NCI-H1436 (cell line): ENCODE data around the gene OR9A2.
A peak's percentile ranks its signal among the peaks of the same experiment; 100 is the strongest.
"Not testable (repeated sequence)": the region's sequence is repeated elsewhere in the genome, so short reads cannot be mapped to it uniquely, and the experiment has no call there.

Source experiments
- DNase-seq: peaks from one replicate; lab custom pipeline; 2025; lab: John Stamatoyannopoulos, UW

The OR9A2 gene

GRCh38 chr7:143016996-143017395, 9.9 kb downstream of the OR9A2 start:
- DNase-seq: no peak

- no peak for DNase-seq
Observed at GRCh38 chr7:143015926-143016490, 10.9 kb downstream of the OR9A2 start.

- no peak for DNase-seq
Observed at GRCh38 chr7:143015084-143015483, 11.8 kb downstream of the OR9A2 start.

- no peak for DNase-seq
Observed at GRCh38 chr7:143013893-143014292, 13.0 kb downstream of the OR9A2 start.

GRCh38 chr7:143013473-143013872, 13.5 kb downstream of the OR9A2 start:
- no peak for DNase-seq

GRCh38 chr7:143012409-143012808, 14.5 kb downstream of the OR9A2 start:
- no peak for DNase-seq

- no peak for DNase-seq
Observed at GRCh38 chr7:143012001-143012400, 14.9 kb downstream of the OR9A2 start.

GRCh38 chr7:143008007-143008901, 18.7 kb downstream of the OR9A2 start:
- peak; percentile 41 for DNase-seq

GRCh38 chr7:143005632-143006260, 21.2 kb downstream of the OR9A2 start:
- no peak for DNase-seq

- DNase-seq: peak; percentile 21
Observed at GRCh38 chr7:143003393-143004051, 23.4 kb downstream of the OR9A2 start.

GRCh38 chr7:143002898-143003297, 24.0 kb downstream of the OR9A2 start:
- no peak for DNase-seq

GRCh38 chr7:143002106-143002505, 24.8 kb downstream of the OR9A2 start:
- DNase-seq: no peak

- no peak for DNase-seq
Observed at GRCh38 chr7:143000648-143001047, 26.3 kb downstream of the OR9A2 start.

- DNase-seq: no peak
Observed at GRCh38 chr7:142999793-143000192, 27.1 kb downstream of the OR9A2 start.

- no peak for DNase-seq
Observed at GRCh38 chr7:142998966-142999365, 28.0 kb downstream of the OR9A2 start.

- DNase-seq: no peak
Observed at GRCh38 chr7:142997456-142997989, 29.4 kb downstream of the OR9A2 start.

GRCh38 chr7:142992427-142992826, 34.5 kb downstream of the OR9A2 start:
- DNase-seq: no peak

- no peak for DNase-seq
Observed at GRCh38 chr7:142984297-142984696, 42.6 kb downstream of the OR9A2 start.

GRCh38 chr7:142983825-142984224, 43.1 kb downstream of the OR9A2 start:
- DNase-seq: no peak

- not testable (repeated sequence) for DNase-seq
Observed at GRCh38 chr7:142978402-142978801, 48.5 kb downstream of the OR9A2 start.
